HEK293 (cell line): Measurements from ENCODE around the gene MGAT4A.

Source experiments
- CTCF ChIA-PET: fragments of 350-600 bp; formaldehyde crosslinking; extraction: SDS; loops from one replicate; lab custom pipeline; 2021; ENCODE audit warnings: antibody characterized with exemption; lab: Yijun Ruan, JAX
- POLR2A ChIA-PET: fragments of 300-600 bp; formaldehyde crosslinking; extraction: SDS; loops from one replicate; lab custom pipeline; 2020; ENCODE audit warnings: antibody characterized with exemption, inconsistent platforms; lab: Yijun Ruan, JAX
- H3K27ac ChIP-seq: fragments of 200-500 bp; sonication (Bioruptor generic); 2 replicates; pipeline ENCODE4 v1.5.1; 2014; ENCODE audit warnings: low read depth, low read length, control low read depth, inconsistent platforms; ENCODE audit errors: extremely low read depth
- H3K36me3 ChIP-seq, 2 experiments: fragments of 200-500 bp in 1 of 2; sonication (Bioruptor generic) in 1 of 2; 1 replicate in 1 of 2; 2 replicates in 1 of 2; pipeline ENCODE4 v1.5.1; 2014 to 2017; ENCODE audit warnings: inconsistent platforms in 2 of 2, low read length in 2 of 2; ENCODE audit not compliant: control insufficient read depth in 2 of 2, insufficient read depth in 1 of 2
- H3K4me1 ChIP-seq: fragments of 200-500 bp; sonication (Bioruptor generic); 2 replicates; pipeline ENCODE4 v1.5.1; 2014; ENCODE audit warnings: mild to moderate bottlenecking, low read length, inconsistent platforms; ENCODE audit not compliant: control insufficient read depth, insufficient read depth
- H3K4me3 ChIP-seq: 2 replicates; pipeline ENCODE4 v1.5.1; 2011; ENCODE audit warnings: low read depth, mild to moderate bottlenecking, control low read depth, low read length, moderate library complexity
- H3K9me3 ChIP-seq: fragments of 200-500 bp; sonication (Bioruptor generic); 2 replicates; pipeline ENCODE4 v1.5.1; 2014; ENCODE audit warnings: low read depth, low read length, inconsistent platforms; ENCODE audit not compliant: control insufficient read depth, insufficient read depth
- GLIS2 ChIP-seq: fragments of 450-650 bp; formaldehyde crosslinking; IDR thresholded peaks from 2 replicates; pipeline ENCODE4 v1.5.1; 2016; ENCODE audit warnings: missing biosample characterization, missing genetic modification characterization
- MEIS1 ChIP-seq: sonication (generic); formaldehyde crosslinking; IDR thresholded peaks from 2 replicates; pipeline ENCODE4 v1.8.1; 2022; ENCODE audit warnings: missing genetic modification reagents, mild to moderate bottlenecking, borderline replicate concordance
- PATZ1 ChIP-seq: fragments of 450-650 bp; formaldehyde crosslinking; IDR thresholded peaks from 2 replicates; pipeline ENCODE4 v1.5.1; 2016; ENCODE audit warnings: missing biosample characterization, missing genetic modification characterization
- SP7 ChIP-seq: fragments of 450-650 bp; formaldehyde crosslinking; IDR thresholded peaks from 2 replicates; pipeline ENCODE4 v1.5.1; 2016; ENCODE audit warnings: missing biosample characterization, missing genetic modification characterization
- ZBTB1 ChIP-seq: fragments of 450-650 bp; formaldehyde crosslinking; IDR thresholded peaks from 2 replicates; pipeline ENCODE4 v1.5.1; 2016; ENCODE audit warnings: missing biosample characterization, missing genetic modification characterization
- ZFP37 ChIP-seq: fragments of 450-650 bp; formaldehyde crosslinking; IDR thresholded peaks from 2 replicates; pipeline ENCODE4 v1.5.1; 2016; ENCODE audit warnings: missing biosample characterization, missing genetic modification characterization
- ZNF157 ChIP-seq: fragments of 450-650 bp; formaldehyde crosslinking; IDR thresholded peaks from 2 replicates; pipeline ENCODE4 v1.5.1; 2016; ENCODE audit warnings: missing biosample characterization, missing genetic modification characterization
- ZNF16 ChIP-seq: fragments of 450-650 bp; formaldehyde crosslinking; IDR thresholded peaks from 2 replicates; pipeline ENCODE4 v1.5.1; 2016; ENCODE audit warnings: low read depth, missing biosample characterization, missing genetic modification characterization
- ZNF202 ChIP-seq: fragments of 450-650 bp; formaldehyde crosslinking; IDR thresholded peaks from 2 replicates; pipeline ENCODE4 v1.5.1; 2016; ENCODE audit warnings: missing biosample characterization, missing genetic modification characterization, borderline replicate concordance
- ZNF24 ChIP-seq: fragments of 450-650 bp; formaldehyde crosslinking; IDR thresholded peaks from 2 replicates; pipeline ENCODE4 v1.5.1; 2016; ENCODE audit warnings: missing biosample characterization, missing genetic modification characterization
- ZNF394 ChIP-seq: fragments of 450-650 bp; formaldehyde crosslinking; IDR thresholded peaks from 2 replicates; pipeline ENCODE4 v1.5.1; 2016; ENCODE audit warnings: missing biosample characterization, missing genetic modification characterization, mild to moderate bottlenecking, moderate library complexity, borderline replicate concordance
- ZNF398 ChIP-seq: fragments of 450-650 bp; formaldehyde crosslinking; IDR thresholded peaks from 2 replicates; pipeline ENCODE4 v1.5.1; 2017; ENCODE audit warnings: missing biosample characterization, missing genetic modification characterization
- ZNF513 ChIP-seq: fragments of 450-650 bp; IDR thresholded peaks from 2 replicates; pipeline ENCODE4 v1.5.1; 2018; ENCODE audit warnings: missing biosample characterization, missing genetic modification characterization
- ZNF544 ChIP-seq: fragments of 450-650 bp; formaldehyde crosslinking; IDR thresholded peaks from 2 replicates; pipeline ENCODE4 v1.5.0; 2017; ENCODE audit warnings: missing biosample characterization, missing genetic modification characterization
- ZNF548 ChIP-seq: fragments of 450-650 bp; formaldehyde crosslinking; IDR thresholded peaks from 2 replicates; pipeline ENCODE4 v1.5.1; 2016; ENCODE audit warnings: missing biosample characterization, missing genetic modification characterization
- ZNF658 ChIP-seq: fragments of 450-650 bp; formaldehyde crosslinking; IDR thresholded peaks from 2 replicates; pipeline ENCODE4; 2016; ENCODE audit warnings: missing biosample characterization, missing genetic modification characterization
- ZNF830 ChIP-seq: fragments of 450-650 bp; IDR thresholded peaks from 2 replicates; pipeline ENCODE4 v1.5.0; 2018; ENCODE audit warnings: missing biosample characterization, missing genetic modification characterization, low read depth, mild to moderate bottlenecking, moderate library complexity
- ZSCAN23 ChIP-seq: fragments of 450-650 bp; formaldehyde crosslinking; IDR thresholded peaks from 2 replicates; pipeline ENCODE4 v1.5.1; 2016; ENCODE audit warnings: missing biosample characterization, missing genetic modification characterization
- TF ChIP-seq, protein P1 (sequence below): fragments of 450-650 bp; formaldehyde crosslinking; IDR thresholded peaks from 2 replicates; pipeline ENCODE4 v1.5.1; 2016; ENCODE audit warnings: missing biosample characterization, missing genetic modification characterization
- TF ChIP-seq, protein P2 (sequence below): fragments of 450-650 bp; formaldehyde crosslinking; IDR thresholded peaks from 2 replicates; pipeline ENCODE4 v1.5.1; 2016; ENCODE audit warnings: missing biosample characterization, missing genetic modification characterization

The MGAT4A gene

GRCh38 chr2:98744595-98744994, 13.7 kb upstream of the MGAT4A start:
- POLR2A ChIA-PET: no interaction called here

More at GRCh38 chr2:98744595-98744994, 13.7 kb upstream of the MGAT4A start:
- TF ChIP-seq MEIS1 (CRISPR knock-in tag): no peak
- no peak for TF ChIP-seq ZNF658
- TF ChIP-seq ZNF202 (tag by site-specific recombination): no peak
- TF ChIP-seq ZNF394: no peak
- no peak for TF ChIP-seq ZSCAN23
- TF ChIP-seq ZFP37 (tag by site-specific recombination): no peak
- no peak for TF ChIP-seq ZNF513
- TF ChIP-seq PATZ1 (tag by site-specific recombination): no peak
- TF ChIP-seq, protein P1, sequence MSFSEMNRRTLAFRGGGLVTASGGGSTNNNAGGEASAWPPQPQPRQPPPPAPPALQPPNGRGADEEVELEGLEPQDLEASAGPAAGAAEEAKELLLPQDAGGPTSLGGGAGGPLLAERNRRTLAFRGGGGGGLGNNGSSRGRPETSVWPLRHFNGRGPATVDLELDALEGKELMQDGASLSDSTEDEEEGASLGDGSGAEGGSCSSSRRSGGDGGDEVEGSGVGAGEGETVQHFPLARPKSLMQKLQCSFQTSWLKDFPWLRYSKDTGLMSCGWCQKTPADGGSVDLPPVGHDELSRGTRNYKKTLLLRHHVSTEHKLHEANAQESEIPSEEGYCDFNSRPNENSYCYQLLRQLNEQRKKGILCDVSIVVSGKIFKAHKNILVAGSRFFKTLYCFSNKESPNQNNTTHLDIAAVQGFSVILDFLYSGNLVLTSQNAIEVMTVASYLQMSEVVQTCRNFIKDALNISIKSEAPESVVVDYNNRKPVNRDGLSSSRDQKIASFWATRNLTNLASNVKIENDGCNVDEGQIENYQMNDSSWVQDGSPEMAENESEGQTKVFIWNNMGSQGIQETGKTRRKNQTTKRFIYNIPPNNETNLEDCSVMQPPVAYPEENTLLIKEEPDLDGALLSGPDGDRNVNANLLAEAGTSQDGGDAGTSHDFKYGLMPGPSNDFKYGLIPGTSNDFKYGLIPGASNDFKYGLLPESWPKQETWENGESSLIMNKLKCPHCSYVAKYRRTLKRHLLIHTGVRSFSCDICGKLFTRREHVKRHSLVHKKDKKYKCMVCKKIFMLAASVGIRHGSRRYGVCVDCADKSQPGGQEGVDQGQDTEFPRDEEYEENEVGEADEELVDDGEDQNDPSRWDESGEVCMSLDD (tag by site-specific recombination): no peak
- TF ChIP-seq SP7 (tag by site-specific recombination): no peak
- TF ChIP-seq ZNF548: no peak
- TF ChIP-seq ZNF16 (tag by site-specific recombination): no peak
- no peak for TF ChIP-seq ZNF544 (tag by site-specific recombination)
- TF ChIP-seq ZNF157 (tag by site-specific recombination): no peak
- no peak for TF ChIP-seq ZNF24 (tag by site-specific recombination)
- TF ChIP-seq ZBTB1 (tag by site-specific recombination): no peak
- TF ChIP-seq, protein P2, sequence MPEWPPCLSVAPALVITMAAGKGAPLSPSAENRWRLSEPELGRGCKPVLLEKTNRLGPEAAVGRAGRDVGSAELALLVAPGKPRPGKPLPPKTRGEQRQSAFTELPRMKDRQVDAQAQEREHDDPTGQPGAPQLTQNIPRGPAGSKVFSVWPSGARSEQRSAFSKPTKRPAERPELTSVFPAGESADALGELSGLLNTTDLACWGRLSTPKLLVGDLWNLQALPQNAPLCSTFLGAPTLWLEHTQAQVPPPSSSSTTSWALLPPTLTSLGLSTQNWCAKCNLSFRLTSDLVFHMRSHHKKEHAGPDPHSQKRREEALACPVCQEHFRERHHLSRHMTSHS (tag by site-specific recombination): no peak
- no peak for TF ChIP-seq GLIS2 (tag by site-specific recombination)
- TF ChIP-seq ZNF830 (tag by site-specific recombination): no peak
- no peak for TF ChIP-seq ZNF398
- TF ChIP-seq, all 188 proteins: peak for 0
- H3K27ac ChIP-seq: no peak overlapping the region
- CTCF ChIA-PET: no interaction called here
- H3K4me3 ChIP-seq: no peak overlapping the region
- H3K9me3 ChIP-seq: no peaks in the 10 kb centered on the region
- no peaks in the 10 kb centered on the region for H3K4me1 ChIP-seq
- H3K36me3 ChIP-seq: no peaks in the 10 kb centered on the region
